Measurements from ENCODE around the gene HAPLN2.

The HAPLN2 gene

GRCh38 chr1:156618853-156619581 lies at the start of gene HAPLN2:
TSS of gene HAPLN2 (plus strand) at chr1:156619415. CDS start at chr1:156623491, 4,076 bp downstream.
- Mint-ChIP-seq H3K27me3 (ENCODE audit: low read depth) (peaks cover 65% of the 10 kb centered on the region), H3K9me3 (no peaks in the 10 kb centered on the region), H3K4me1 (ENCODE audit: low read depth) (peaks cover 1% of the 10 kb centered on the region), H3K36me3 (ENCODE audit: low read depth) (no peaks in the 10 kb centered on the region), H3K27ac (no peak within 1 kb of the TSS), H3K4me3 (no peak within 1 kb of the TSS)
- DNase-seq (ENCODE audit: low spot score) = no peak

- peak overlapping the region; percentile 95 for H3K4me3 Mint-ChIP-seq
- peaks cover 20% of the 10 kb centered on the region for H3K4me1 Mint-ChIP-seq (ENCODE audit: low read depth)
- H3K36me3 Mint-ChIP-seq (ENCODE audit: low read depth) = peaks cover 8% of the 10 kb centered on the region
- DNase-seq (ENCODE audit: low spot score) = no peak
- H3K9me3 Mint-ChIP-seq = no peaks in the 10 kb centered on the region
- H3K27ac Mint-ChIP-seq = no peak overlapping the region
- H3K27me3 Mint-ChIP-seq (ENCODE audit: low read depth) = peaks cover 17% of the 10 kb centered on the region
Measured at GRCh38 chr1:156571261-156571852, 47.9 kb upstream of the HAPLN2 start.

- Mint-ChIP-seq H3K4me1 (ENCODE audit: low read depth) (peaks cover 20% of the 10 kb centered on the region), H3K9me3 (no peaks in the 10 kb centered on the region), H3K36me3 (ENCODE audit: low read depth) (peaks cover 8% of the 10 kb centered on the region), H3K27ac (peak within 1 kb of the TSS; percentile 76), H3K4me3 (peak within 1 kb of the TSS; percentile 95), H3K27me3 (ENCODE audit: low read depth) (peaks cover 17% of the 10 kb centered on the region)
- peak; percentile 72 for DNase-seq (ENCODE audit: low spot score)
Measured at GRCh38 chr1:156571919-156572662, 47.1 kb upstream of the HAPLN2 start, which contains the start of gene IQGAP3. TSS of gene IQGAP3 (minus strand) at chr1:156572565. CDS start at chr1:156572529, 36 bp downstream.

- Mint-ChIP-seq H3K4me1 (ENCODE audit: low read depth) (peaks cover 20% of the 10 kb centered on the region), H3K9me3 (no peaks in the 10 kb centered on the region), H3K27me3 (ENCODE audit: low read depth) (peaks cover 17% of the 10 kb centered on the region), H3K27ac (no peak overlapping the region), H3K36me3 (ENCODE audit: low read depth) (peaks cover 8% of the 10 kb centered on the region), H3K4me3 (peak overlapping the region; percentile 95)
- no peak for DNase-seq (ENCODE audit: low spot score)
Measured at GRCh38 chr1:156572663-156573018, 46.6 kb upstream of the HAPLN2 start.

- Mint-ChIP-seq H3K9me3 (no peaks in the 10 kb centered on the region), H3K27me3 (ENCODE audit: low read depth) (peaks cover 19% of the 10 kb centered on the region), H3K27ac (no peak overlapping the region), H3K4me1 (ENCODE audit: low read depth) (peaks cover 23% of the 10 kb centered on the region), H3K4me3 (no peak overlapping the region), H3K36me3 (ENCODE audit: low read depth) (peaks cover 6% of the 10 kb centered on the region)
- DNase-seq (ENCODE audit: low spot score) = no peak
Measured at GRCh38 chr1:156574039-156574633, 45.1 kb upstream of the HAPLN2 start.

GRCh38 chr1:156577550-156577949 lies 41.7 kb upstream of the HAPLN2 start:
- Mint-ChIP-seq H3K9me3 (no peaks in the 10 kb centered on the region), H3K4me1 (ENCODE audit: low read depth) (peaks cover 11% of the 10 kb centered on the region), H3K27me3 (ENCODE audit: low read depth) (peaks cover 19% of the 10 kb centered on the region), H3K36me3 (ENCODE audit: low read depth) (no peaks in the 10 kb centered on the region), H3K27ac (no peak overlapping the region), H3K4me3 (no peak overlapping the region)
- no peak for DNase-seq (ENCODE audit: low spot score)

GRCh38 chr1:156578055-156578454 lies 41.2 kb upstream of the HAPLN2 start:
- H3K4me3 Mint-ChIP-seq = no peak overlapping the region
- H3K27me3 Mint-ChIP-seq (ENCODE audit: low read depth) = peaks cover 15% of the 10 kb centered on the region
- H3K27ac Mint-ChIP-seq = peak overlapping the region; percentile 28
- peaks cover 6% of the 10 kb centered on the region for H3K4me1 Mint-ChIP-seq (ENCODE audit: low read depth)
- H3K36me3 Mint-ChIP-seq (ENCODE audit: low read depth) = no peaks in the 10 kb centered on the region
- no peak for DNase-seq (ENCODE audit: low spot score)
- no peaks in the 10 kb centered on the region for H3K9me3 Mint-ChIP-seq

- Mint-ChIP-seq H3K27ac (no peak within 1 kb of the TSS), H3K36me3 (ENCODE audit: low read depth) (no peaks in the 10 kb centered on the region), H3K27me3 (ENCODE audit: low read depth) (peaks cover 6% of the 10 kb centered on the region), H3K4me3 (no peak within 1 kb of the TSS), H3K9me3 (no peaks in the 10 kb centered on the region), H3K4me1 (ENCODE audit: low read depth) (peaks cover 10% of the 10 kb centered on the region)
- no peak for DNase-seq (ENCODE audit: low spot score)
Measured at GRCh38 chr1:156579472-156579871, 39.7 kb upstream of the HAPLN2 start, which contains the start of gene TTC24. TSS of gene TTC24 (plus strand) at chr1:156579723. CDS start at chr1:156581365, 1,642 bp downstream.

GRCh38 chr1:156581661-156582387 lies 37.4 kb upstream of the HAPLN2 start:
- Mint-ChIP-seq H3K9me3 (no peaks in the 10 kb centered on the region), H3K4me3 (peak overlapping the region; percentile 48), H3K27ac (peak overlapping the region; percentile 64), H3K27me3 (ENCODE audit: low read depth) (peaks cover 2% of the 10 kb centered on the region), H3K4me1 (ENCODE audit: low read depth) (peaks cover 10% of the 10 kb centered on the region), H3K36me3 (ENCODE audit: low read depth) (no peaks in the 10 kb centered on the region)
- no peak for DNase-seq (ENCODE audit: low spot score)

GRCh38 chr1:156582388-156583017 lies 36.7 kb upstream of the HAPLN2 start:
- Mint-ChIP-seq H3K4me3 (peak overlapping the region; percentile 48), H3K36me3 (ENCODE audit: low read depth) (no peaks in the 10 kb centered on the region), H3K9me3 (no peaks in the 10 kb centered on the region), H3K27ac (peak overlapping the region; percentile 58), H3K27me3 (ENCODE audit: low read depth) (peaks cover 2% of the 10 kb centered on the region), H3K4me1 (ENCODE audit: low read depth) (peaks cover 10% of the 10 kb centered on the region)
- DNase-seq (ENCODE audit: low spot score) = no peak

- Mint-ChIP-seq H3K9me3 (no peaks in the 10 kb centered on the region), H3K4me1 (ENCODE audit: low read depth) (peaks cover 8% of the 10 kb centered on the region), H3K4me3 (no peak overlapping the region), H3K27me3 (ENCODE audit: low read depth) (no peaks in the 10 kb centered on the region), H3K36me3 (ENCODE audit: low read depth) (no peaks in the 10 kb centered on the region), H3K27ac (no peak overlapping the region)
- peak; percentile 50 for DNase-seq (ENCODE audit: low spot score)
Measured at GRCh38 chr1:156583821-156584622, 35.2 kb upstream of the HAPLN2 start.

- Mint-ChIP-seq H3K27ac (no peak overlapping the region), H3K36me3 (ENCODE audit: low read depth) (no peaks in the 10 kb centered on the region), H3K9me3 (no peaks in the 10 kb centered on the region), H3K27me3 (ENCODE audit: low read depth) (no peaks in the 10 kb centered on the region), H3K4me3 (no peak overlapping the region), H3K4me1 (ENCODE audit: low read depth) (peaks cover 8% of the 10 kb centered on the region)
- DNase-seq (ENCODE audit: low spot score) = no peak
Measured at GRCh38 chr1:156584813-156585212, 34.4 kb upstream of the HAPLN2 start.
